ENCODE results near the gene CDKN2B.

DNA sequence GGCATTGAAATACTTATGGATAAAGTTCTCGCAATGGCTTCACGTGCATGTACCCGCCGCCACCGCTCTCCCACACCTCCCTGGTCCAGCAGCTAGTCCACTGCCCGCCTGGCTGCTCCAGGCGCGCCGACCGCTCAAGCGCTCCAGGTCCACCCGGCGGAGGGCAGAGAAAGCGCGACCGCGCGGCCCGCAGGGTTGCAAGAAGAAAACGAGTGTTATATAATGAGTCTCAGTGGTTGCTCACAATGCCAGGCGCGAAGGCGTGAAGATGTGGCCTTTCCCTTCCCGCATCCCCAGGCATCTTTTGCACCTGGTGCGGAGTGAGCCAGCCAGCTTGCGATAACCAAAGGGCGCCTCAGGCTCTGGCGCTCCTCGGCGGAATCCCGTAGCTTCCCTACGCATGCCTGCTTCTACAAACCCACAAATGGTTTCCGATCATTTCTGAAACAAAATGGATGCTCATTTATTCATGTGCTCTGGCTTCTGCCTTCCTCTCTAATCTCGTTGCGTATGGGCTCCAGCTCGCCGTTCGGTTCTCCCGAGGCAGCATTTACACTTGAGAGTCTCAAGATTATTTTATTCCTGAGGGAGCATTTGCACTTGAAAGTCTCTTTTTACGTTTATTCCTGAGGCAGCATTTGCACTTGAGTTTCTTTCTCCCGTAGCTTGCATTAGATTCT is 40.6 kb downstream of the CDKN2B start:
- TF ChIP-seq TAF1 (conservative IDR thresholded peaks at IDR 0.05): no peak
- TF ChIP-seq, protein P1, sequence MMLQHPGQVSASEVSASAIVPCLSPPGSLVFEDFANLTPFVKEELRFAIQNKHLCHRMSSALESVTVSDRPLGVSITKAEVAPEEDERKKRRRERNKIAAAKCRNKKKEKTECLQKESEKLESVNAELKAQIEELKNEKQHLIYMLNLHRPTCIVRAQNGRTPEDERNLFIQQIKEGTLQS (IDR thresholded peaks at IDR 0.05): no peak
- TF ChIP-seq, protein P2, sequence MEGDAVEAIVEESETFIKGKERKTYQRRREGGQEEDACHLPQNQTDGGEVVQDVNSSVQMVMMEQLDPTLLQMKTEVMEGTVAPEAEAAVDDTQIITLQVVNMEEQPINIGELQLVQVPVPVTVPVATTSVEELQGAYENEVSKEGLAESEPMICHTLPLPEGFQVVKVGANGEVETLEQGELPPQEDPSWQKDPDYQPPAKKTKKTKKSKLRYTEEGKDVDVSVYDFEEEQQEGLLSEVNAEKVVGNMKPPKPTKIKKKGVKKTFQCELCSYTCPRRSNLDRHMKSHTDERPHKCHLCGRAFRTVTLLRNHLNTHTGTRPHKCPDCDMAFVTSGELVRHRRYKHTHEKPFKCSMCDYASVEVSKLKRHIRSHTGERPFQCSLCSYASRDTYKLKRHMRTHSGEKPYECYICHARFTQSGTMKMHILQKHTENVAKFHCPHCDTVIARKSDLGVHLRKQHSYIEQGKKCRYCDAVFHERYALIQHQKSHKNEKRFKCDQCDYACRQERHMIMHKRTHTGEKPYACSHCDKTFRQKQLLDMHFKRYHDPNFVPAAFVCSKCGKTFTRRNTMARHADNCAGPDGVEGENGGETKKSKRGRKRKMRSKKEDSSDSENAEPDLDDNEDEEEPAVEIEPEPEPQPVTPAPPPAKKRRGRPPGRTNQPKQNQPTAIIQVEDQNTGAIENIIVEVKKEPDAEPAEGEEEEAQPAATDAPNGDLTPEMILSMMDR (IDR thresholded peaks at IDR 0.05; ENCODE audit: low read depth, low read length, missing input control): no peak

All from liver (tissue), 3 donors.